Skin of body (tissue), 2 donors: Measurements from ENCODE around the gene HNF1B. TPM values are rescaled to one million over a fixed set of nuclear protein-coding genes. Genes with fewer than 3 reads are reported as not detected.

Experiments used
- DNase-seq: peaks from one replicate; lab custom pipeline; 2025; lab: John Stamatoyannopoulos, UW
- total RNA-seq: library from RNA; depleted of rRNA; stranded (reverse); fragments of >200 nt; gene quantifications from one replicate; pipeline ENCODE4 v1.2.3, GENCODE V29; 2014

The HNF1B gene
- total RNA-seq, 1 donor from 2014 or later: not detected

DNA sequence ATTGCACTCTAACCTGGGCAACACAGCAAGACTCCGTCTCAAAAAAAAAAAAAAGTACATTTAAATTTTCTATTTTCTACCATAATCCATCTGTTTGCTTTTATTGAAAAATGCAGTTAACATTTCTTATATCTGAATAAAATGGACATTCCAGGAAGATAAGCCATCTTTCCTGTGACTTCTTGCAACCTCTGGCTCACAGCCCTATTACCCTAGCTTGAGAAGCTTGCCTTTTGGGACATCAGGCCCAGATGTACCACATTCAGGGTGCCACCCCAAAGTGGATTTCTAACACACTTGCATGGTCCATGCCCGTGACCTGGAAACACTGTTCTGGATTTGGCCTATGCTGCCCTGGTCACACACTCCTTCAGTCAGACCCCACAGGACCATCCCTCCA is 71.5 kb downstream of the HNF1B start:
- DNase-seq: no peak

DNA sequence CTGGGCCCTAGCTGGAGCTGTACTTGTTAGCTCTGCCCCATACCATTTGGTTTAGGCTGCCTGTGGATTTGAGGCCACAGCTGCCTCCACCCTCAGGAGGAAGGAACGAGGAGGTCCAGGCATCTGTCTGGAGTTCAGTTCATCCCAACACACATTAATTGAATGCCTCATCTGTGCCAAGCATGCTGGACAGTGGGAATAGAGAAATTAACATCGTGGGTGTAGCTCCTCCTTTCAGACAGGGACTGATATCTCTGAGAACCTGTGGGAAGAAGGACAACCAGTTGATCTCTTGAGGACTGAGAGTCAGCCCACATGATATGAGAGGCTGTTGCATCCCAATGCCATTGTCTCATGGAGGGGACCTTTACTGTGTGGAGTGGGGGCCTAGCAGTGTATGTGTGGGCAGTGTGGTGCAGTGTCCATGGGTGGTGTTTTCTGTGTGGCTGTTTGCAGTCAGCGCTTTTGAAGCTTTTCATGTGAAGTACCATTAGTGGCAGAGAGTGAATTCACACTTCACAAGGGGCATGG is 72.2 kb downstream of the HNF1B start:
- no peak for DNase-seq

DNA sequence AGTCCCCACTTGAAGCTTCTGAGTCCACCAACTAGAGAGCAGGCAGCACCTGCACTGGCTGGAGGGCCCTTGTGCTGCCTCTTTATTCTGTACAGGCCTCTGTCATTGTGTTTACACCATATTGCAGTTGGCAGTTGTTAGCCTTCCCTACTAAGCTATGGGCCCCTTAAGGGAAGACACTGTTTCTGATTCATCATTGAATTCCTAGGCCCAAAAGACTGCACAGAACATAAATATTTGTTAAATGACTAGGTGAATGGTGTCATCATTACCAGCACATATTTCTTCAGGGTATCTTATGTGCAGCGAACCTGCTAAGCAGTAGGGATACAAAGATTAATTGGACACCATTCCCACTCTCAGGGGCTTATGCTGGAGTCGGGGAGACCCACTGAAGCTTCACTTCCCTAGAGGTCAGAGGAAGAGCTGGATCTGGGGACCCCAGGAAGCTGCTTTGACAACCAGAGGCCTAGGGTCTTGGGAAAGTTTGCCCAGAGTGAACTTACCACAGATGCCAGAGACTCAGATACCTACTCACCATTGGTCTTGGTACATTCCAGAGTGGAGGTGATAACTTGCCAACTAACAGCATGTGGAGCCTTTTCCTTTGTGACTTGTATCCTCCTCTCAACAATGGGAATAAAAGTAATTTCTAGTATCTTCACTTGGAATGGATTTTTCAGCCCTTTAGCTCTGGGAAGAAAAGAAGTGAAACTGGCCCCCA is 72.9 kb downstream of the HNF1B start:
- DNase-seq: no peak

DNA sequence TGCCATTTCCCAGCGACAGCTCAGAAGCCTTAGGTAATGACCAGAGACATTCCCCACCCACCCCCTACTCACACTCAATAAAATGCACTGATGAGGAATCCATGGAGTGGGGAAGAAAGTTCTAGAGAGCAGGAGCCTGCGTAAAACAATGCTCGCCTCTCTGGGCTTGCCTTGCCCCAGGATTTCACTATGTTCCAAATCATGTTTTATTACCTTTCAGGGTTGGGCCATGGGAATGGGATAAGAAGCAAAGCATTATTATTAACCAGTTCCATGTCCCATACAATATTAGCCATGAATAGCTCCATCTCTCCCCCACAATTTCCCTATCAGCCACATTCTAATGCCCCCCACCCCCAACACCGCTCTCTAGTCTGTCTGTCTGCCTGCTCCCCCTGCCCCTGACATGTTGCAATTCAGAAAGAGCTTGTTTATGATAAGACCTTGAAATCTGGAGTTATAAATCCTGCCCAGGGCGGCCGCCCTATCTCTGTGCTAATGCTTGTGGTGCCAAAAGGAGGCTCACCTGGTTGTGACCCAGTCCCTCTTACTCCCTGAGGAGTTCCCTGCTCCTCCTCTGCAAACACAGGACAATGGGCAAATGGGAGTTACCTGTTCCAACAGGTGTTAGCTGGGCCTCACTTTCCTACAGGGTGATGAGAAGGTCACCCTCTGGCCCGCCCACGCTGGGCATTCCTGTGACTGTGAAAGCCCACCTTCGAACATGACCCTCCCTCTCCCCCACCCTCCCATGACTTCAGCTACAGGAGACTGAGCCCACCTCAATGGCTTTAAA is 73.6 kb downstream of the HNF1B start:
- no peak for DNase-seq

DNA sequence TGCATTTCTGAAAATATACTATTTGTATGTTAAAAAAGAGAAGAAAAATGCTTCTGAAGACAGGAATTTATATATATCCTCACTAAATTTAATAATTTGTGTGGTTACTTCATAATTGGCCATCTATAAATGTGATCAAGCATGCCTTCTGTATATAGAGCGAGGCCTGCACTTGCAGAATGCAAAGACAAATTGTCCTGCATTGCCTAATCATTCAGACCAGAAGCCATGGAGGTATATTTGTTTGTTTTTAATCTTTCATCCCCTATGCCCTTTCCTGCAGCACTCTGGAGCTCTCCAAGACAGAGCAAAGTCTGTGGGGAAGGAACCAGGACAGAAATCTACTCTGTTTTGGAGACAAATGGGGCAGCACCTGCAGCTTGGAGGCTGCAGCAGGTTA is 77.8 kb downstream of the HNF1B start:
- no peak for DNase-seq

DNA sequence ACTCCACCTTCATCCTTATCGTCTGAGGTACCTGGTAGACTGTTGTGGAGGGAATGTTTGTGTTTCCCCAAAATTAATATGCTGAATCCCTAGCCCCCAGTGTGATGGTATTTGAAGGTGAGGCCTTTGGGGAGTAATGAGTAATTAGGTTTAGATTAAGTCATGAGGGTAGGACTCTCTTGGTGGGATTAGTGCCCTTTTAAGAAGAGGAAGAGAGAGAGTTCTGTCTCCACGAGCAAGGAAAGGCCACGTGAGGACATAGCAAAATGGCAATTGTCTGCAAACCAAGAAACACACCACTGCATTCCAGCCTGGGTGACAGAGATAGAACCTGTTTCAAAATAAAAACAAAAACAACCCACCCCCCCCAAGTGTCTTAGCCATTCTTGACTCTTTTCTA is 80.6 kb downstream of the HNF1B start:
- no peak for DNase-seq

DNA sequence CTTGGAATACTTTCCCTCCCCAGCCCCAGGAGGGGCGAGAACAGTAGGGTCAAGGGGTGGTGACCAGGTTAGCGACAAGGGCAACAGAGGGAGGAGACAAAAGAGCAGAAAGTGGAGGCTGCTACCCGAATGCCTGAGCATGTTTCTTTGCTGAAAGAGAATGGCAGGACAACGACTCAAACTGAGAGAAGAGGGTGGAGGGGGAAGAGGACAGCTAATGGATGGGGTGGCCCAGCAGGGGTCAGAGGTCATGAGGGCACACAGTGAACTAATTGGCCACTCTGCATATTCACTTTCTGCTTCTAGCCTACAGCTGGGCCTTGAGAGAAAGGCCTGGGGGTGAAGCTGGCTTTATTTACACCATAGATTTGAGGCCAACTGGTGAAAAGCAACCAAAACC is 82.5 kb downstream of the HNF1B start:
- no peak for DNase-seq

DNA sequence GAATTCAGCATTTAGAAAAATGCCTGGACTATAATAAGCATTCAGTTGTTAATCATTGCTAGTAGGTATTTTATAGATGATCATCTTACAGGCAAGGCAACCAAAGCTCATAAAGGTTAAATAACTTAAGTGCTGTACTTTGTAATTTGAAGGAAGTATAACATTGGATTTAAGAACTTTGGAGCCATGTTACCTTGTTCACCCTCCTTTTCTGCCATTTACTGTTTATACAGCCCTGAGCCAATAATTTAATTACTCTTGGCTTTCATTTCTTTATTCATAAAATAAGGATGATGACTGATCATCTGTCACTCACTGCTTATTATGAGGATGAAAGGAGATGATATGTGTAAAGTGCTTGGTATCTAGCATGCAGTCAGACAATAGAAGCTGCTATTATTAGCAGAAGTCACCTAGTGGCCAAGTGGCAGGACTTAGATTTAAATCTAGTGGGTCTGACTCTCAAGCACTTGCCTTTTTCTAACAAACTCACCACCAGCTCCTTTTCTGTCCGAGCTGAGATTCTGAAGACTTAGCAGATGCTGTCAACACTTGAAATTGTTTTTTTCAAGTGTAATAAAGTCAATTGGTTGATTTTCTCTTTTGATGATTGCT is 83.4 kb downstream of the HNF1B start:
- no peak for DNase-seq

DNA sequence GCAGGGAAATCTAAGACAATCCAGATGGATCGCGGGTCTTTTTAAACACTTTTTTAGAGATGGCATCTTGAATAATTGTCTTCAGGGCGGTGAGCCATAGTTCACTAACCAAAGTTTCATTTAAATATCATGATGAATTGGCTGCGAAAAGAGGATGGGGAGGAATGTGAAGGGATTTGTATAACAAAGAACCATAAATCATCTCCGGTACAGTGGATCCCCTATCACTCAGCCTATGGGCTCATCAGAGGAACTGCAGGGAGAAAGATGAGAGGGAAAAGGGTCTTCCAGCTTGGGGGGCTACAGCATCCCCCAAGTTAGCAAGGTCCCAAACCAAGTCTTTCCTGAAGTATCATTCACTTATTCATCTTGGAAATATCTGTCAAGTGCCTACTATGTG is 84.9 kb downstream of the HNF1B start:
- no peak for DNase-seq

DNA sequence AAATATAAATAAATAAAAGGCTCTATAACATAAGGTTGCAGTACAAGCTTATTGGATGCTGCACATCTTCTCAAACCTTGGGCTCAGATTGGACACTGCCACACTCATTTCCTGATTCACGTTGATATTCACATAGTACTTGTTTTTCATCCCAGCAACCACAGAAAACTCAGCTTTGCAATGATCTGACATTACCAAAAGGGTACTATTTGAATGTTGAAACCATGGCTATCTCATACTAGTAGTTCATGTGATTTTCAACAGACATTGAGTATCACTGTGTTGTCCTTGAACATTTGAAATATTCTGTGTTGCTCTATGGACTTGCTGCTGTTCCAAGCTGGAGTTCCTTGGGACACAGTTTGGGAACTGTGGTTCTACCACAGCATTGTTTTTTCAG is 87.7 kb downstream of the HNF1B start:
- no peak for DNase-seq

DNA sequence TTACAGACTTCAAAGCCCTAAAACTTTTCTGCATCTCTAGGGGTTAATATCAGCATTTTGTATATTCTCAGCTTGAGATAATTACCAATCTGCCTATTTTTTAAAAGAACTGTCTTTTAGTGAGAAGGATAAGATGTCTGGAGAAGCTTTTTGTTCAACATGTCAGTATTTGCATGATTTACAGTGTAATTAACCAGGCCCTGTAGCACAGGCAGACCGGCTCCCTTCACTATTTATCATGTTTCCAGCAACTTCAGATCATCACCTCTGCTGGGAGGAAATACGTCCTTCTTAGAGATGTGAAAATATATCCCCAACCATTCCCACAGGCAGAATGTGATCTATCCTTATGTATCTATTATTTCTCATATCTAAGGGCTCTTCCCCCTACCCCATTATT is 93.0 kb downstream of the HNF1B start:
- no peak for DNase-seq

DNA sequence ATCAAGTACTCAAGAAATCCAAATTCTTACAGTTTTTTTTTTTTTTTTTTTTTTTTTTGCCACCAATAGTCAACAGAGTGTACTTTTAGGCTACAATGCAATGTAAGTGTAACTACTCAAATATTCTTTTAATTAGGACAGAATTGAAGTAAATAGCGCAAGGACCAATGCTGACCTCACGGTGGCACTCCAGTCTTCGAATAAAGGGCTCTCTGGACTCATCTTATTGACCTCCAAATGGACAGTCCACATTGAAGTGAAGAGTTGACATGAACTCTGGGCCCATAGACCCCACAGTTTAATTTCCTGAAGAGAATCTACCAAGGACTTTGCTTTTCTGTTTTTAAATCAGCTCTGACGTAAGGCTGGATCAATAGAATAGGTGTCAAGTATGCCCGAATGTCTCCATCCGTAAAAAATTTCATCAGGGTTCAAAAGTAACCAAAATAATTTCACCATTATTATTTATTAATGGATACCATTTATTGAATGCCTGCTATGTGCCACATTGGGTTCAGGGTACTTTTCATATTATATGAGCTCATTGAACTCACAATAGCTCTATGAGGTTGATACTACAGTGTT is 94.3 kb downstream of the HNF1B start:
- no peak for DNase-seq

DNA sequence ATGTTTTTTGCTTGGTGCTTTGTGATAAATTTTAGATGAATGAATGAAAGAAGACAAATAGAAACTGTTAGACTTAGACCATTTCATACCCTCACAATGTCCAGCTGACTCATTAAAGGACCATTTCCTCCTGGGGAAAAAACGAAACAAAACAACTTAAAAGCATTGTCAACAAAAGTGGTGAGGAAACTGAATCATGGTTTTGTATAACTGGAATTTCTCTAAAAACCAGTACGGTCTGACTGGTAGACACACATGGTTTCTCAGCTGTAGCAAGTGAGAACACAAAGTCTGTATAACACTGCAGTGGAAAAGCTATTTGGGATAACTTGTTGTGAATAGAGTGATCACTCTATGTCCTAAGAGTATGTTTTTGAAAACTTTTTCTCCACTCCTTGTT is 96.3 kb downstream of the HNF1B start:
- no peak for DNase-seq

DNA sequence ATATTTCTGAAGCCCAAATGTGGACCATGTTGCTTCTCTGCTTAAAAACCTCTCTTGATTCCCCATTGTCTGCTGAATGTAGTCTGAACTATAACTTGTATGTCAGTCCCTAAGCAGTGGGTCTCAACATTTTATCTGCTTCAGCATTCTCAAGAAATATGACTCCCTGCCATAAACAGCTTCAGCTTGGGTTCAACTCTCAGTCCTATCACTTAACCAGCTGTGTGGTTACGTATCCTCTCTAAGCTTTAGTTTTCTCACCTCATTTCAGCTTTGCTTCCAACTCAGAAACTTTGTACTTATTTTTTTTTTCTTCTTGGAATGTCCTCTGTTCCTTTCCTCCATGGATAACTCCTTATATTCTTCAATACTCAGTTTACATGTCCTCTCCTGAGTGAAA is 97.0 kb downstream of the HNF1B start:
- DNase-seq: no peak

DNA sequence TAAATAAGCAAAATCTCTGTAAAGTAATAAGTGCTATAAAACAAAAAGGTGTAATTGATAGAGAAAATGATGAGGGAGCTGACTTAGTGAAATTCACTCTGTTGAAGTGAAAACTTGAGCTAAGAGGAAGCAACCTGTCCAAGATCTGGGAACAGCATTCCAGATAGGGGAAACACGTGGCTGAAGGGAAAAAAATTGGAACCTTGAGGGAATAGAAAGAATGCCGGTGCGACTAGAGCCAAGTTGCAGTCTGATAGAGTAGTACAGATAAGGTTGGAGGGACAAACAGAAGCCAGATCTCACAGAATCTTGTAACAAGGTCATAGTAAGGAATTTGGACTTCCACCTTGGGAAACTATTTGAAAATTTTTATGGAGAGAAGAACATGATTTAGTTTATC is 101.0 kb downstream of the HNF1B start:
- DNase-seq: no peak

DNA sequence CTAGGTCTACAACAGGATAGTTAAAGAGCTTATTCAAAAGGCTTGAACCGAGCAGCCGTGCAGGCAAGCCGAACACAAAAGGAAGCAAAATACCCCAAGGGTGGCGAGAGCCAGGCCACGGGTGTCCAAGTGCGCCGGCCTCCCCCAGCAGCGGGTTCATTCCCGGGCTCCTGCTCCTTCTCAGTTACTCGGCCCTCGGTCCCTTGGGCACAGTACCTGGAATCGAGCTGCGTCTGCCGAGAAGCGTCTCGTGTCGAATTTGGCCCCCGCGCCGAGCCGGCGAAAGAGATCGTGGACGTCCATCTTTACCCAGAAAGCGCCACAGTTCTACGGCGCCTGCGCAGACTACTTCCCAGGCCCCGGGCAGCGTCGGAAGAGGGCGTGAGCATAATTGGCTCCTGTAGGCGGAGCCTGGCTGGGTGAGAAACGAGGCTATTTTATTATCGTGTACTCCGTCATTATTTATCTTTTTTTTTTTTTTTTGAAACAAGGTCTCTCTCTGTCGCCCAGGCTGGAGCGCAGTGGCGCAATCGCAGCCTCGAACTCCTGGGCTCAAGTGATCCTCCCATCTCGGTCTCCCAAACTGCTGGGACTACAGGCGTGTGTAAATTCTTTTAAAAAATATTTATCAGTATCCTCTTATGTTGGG is 101.6 kb downstream of the HNF1B start, which contains the start of gene DDX52:
DDX52 (minus strand) TSS at position 329 of the 649 bp plus-strand sequence; CDS start at position 303, 26 bp downstream.
- peak; percentile 64 for DNase-seq

DNA sequence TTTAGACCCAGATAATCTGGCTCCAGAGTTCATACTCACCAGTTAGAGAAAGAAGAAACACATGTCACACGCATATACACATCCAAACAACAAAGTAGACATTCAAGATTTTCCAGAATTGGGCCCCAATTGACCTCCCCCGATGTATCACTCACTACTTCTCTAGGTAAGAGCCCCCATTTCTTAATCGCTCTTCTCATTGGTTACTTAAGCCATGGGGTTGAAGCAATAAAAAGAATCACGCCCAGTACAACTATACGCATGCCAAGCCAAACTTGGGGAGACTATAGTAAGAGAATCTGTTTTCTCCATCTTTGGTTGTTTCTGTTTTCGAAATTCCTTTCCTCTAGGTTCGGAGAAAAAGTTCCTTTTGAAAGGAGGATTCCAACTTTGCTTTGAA is 102.2 kb downstream of the HNF1B start:
- DNase-seq: peak; percentile 9

DNA sequence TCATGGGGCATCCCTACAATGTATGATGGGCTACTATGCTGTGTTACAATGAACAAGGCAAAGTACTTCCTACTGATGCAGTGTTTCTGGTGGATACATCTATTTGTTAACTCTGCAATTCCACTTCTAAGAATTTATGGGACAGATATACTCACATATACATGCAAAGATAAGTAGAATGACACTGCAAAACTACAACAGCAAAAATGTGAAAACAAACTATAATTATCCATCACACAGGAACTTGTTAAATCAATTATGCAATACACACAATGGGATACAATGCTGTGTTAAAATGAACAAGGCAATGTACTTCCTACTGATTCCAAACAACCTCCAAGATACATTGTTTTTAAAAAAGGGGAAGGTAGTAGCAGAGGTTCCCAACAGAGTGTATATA is 104.8 kb downstream of the HNF1B start:
- no peak for DNase-seq

DNA sequence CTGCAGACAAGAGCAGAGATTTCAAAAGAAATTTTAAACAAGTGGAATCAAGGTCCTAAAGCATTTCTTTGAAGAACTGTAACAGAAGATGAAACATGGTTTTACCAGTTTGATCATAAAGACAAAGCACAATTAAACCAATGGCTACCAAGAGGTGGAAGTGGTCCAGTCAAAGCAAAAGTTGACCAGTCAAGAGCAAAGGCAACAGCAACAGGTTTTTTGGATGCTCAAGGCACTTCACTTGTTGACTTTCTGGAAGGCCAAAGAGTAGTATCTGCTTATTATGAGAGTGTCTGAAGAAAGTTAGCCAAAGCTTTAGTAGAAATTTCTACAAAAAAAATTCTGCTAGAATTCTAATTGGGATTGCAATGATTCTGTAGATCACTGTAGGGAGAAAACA is 106.9 kb downstream of the HNF1B start:
- no peak for DNase-seq
